H1 (cell line): ENCODE data around the gene TIAM2. TPM values are rescaled to one million over a fixed set of nuclear protein-coding genes. Genes with fewer than 3 reads are reported as not detected.
A peak's percentile ranks its signal among the peaks of the same experiment; 100 is the strongest.

Experiments
- CTCF ChIA-PET: fragments of 300-600 bp; sonication (Branson Sonifier 250); formaldehyde crosslinking; loops from one replicate; lab custom pipeline; 2021; ENCODE audit not compliant: partially characterized antibody; lab: Charles Lee
- POLR2A ChIA-PET: fragments of 300-600 bp; sonication (Branson Sonifier 250); formaldehyde crosslinking; loops from one replicate; lab custom pipeline; 2021; ENCODE audit warnings: inconsistent platforms; ENCODE audit not compliant: partially characterized antibody; lab: Charles Lee
- DNase-seq, 2 experiments: peaks; one replicate each; pipeline versions ENCODE4 v3.0.0 to v3.0.0-alpha.2; 2010 to 2022; ENCODE audit warnings: low spot score in 2 of 2, low read depth in 1 of 2, mixed read lengths in 1 of 2
- FAIRE-seq: peaks from 2 replicates; lab custom pipeline; 2011; peaks lifted over from hg19 to GRCh38; lab: Jason Lieb, UNC
- H2AFZ ChIP-seq: 2 replicates; pipeline ENCODE4 v1.8.1; 2012; ENCODE audit warnings: low read length, inconsistent platforms
- H2AK5ac ChIP-seq: 2 replicates; pipeline ENCODE4 v1.6.1; 2013; ENCODE audit warnings: low read depth, low read length
- H2BK120ac ChIP-seq: replicated peaks from 2 replicates; pipeline ENCODE3; 2013; ENCODE audit warnings: low read depth, low read length, inconsistent platforms
- H2BK12ac ChIP-seq: 2 replicates; pipeline ENCODE4 v1.6.1; 2013; ENCODE audit warnings: low read depth, low read length
- H2BK15ac ChIP-seq: 2 replicates; pipeline ENCODE4 v1.6.1; 2013; ENCODE audit warnings: low read length
- H2BK20ac ChIP-seq: 2 replicates; pipeline ENCODE4 v1.6.1; 2013; ENCODE audit warnings: low read length
- H2BK5ac ChIP-seq: 2 replicates; pipeline ENCODE4 v1.6.1; 2013; ENCODE audit warnings: low read depth, low read length
- H3K14ac ChIP-seq: 2 replicates; pipeline ENCODE4 v1.6.1; 2013; ENCODE audit warnings: inconsistent platforms; ENCODE audit not compliant: insufficient read length
- H3K18ac ChIP-seq: 2 replicates; pipeline ENCODE4 v1.6.1; 2013; ENCODE audit warnings: low read length; ENCODE audit errors: extremely low read depth
- H3K23ac ChIP-seq: 2 replicates; pipeline ENCODE4 v1.6.1; 2013; ENCODE audit warnings: inconsistent platforms; ENCODE audit not compliant: insufficient read length
- H3K23me2 ChIP-seq: 2 replicates; pipeline ENCODE4 v1.6.1; 2013; ENCODE audit warnings: low read depth, low read length
- H3K27ac ChIP-seq: 2 replicates; pipeline ENCODE4 v1.6.1; 2011; ENCODE audit warnings: low read depth, low read length, inconsistent platforms
- H3K27me3 ChIP-seq, 4 experiments: replicated peaks in 1 of 4; 1 replicate in 1 of 4; 2 replicates in 3 of 4; pipeline versions ENCODE4 v1.6.1 to v1.8.1; 2011 to 2013; ENCODE audit warnings: low read length in 3 of 4, mild to moderate bottlenecking in 3 of 4, inconsistent platforms in 2 of 4, mixed read lengths in 2 of 4, moderate library complexity in 1 of 4; ENCODE audit not compliant: control insufficient read depth in 3 of 4, insufficient read depth in 3 of 4; ENCODE audit errors: extremely low read depth in 1 of 4
- H3K36me3 ChIP-seq, 4 experiments: 2 replicates each; pipeline versions ENCODE4 v1.6.1 to v1.8.1; 2011 to 2013; ENCODE audit warnings: mild to moderate bottlenecking in 4 of 4, low read length in 3 of 4, moderate library complexity in 2 of 4, control low read depth in 1 of 4, inconsistent platforms in 1 of 4; ENCODE audit not compliant: insufficient read depth in 4 of 4, control insufficient read depth in 2 of 4
- H3K4ac ChIP-seq: replicated peaks from 2 replicates; pipeline ENCODE3; 2013; ENCODE audit warnings: low read length, low read depth, mixed read lengths, inconsistent platforms; ENCODE audit not compliant: insufficient read length
- H3K4me1 ChIP-seq, 4 experiments: replicated peaks in 1 of 4; 1 replicate in 1 of 4; 2 replicates in 3 of 4; pipeline versions ENCODE4 v1.6.1 to v1.8.1; 2011 to 2013; ENCODE audit warnings: low read length in 3 of 4, inconsistent platforms in 2 of 4, mixed read lengths in 1 of 4; ENCODE audit not compliant: insufficient read depth in 4 of 4, control insufficient read depth in 3 of 4
- H3K4me2 ChIP-seq, 2 experiments: 2 replicates each; pipeline versions ENCODE4 v1.6.1 to v1.8.1; 2011 to 2013; ENCODE audit warnings: low read depth in 2 of 2, low read length in 2 of 2, control low read depth in 1 of 2, inconsistent platforms in 1 of 2, mild to moderate bottlenecking in 1 of 2; ENCODE audit not compliant: insufficient read depth in 1 of 2
- H3K4me3 ChIP-seq, 4 experiments: fragments of 200-600, 300-600 bp in 1 of 4; sonication (generic), shearing (Covaris generic), sonication (Bioruptor Twin) in 1 of 4; 2 replicates each; pipeline versions ENCODE4 v1.5.1 to v1.8.1; 2011 to 2016; ENCODE audit warnings: low read length in 4 of 4, low read depth in 3 of 4, control low read depth in 2 of 4, inconsistent platforms in 2 of 4, mild to moderate bottlenecking in 2 of 4, mixed read lengths in 1 of 4, moderate library complexity in 1 of 4; ENCODE audit not compliant: insufficient read depth in 2 of 4; ENCODE audit errors: extremely low read depth in 1 of 4
- H3K56ac ChIP-seq: replicated peaks from 2 replicates; pipeline ENCODE3; 2013; ENCODE audit warnings: low read depth, mild to moderate bottlenecking, mixed read lengths, low read length, inconsistent platforms; ENCODE audit not compliant: insufficient read length
- H3K79me1 ChIP-seq: 2 replicates; pipeline ENCODE4 v1.6.1; 2013; ENCODE audit warnings: low read depth, low read length, control low read depth
- H3K79me2 ChIP-seq, 2 experiments: 2 replicates each; pipeline versions ENCODE4 v1.6.1 to v1.8.1; 2012 to 2013; ENCODE audit warnings: low read length in 2 of 2, mild to moderate bottlenecking in 2 of 2, inconsistent platforms in 1 of 2; ENCODE audit not compliant: insufficient read depth in 2 of 2, control insufficient read depth in 1 of 2
- H3K9ac ChIP-seq, 4 experiments: replicated peaks in 1 of 4; 1 replicate in 1 of 4; 2 replicates in 3 of 4; pipeline versions ENCODE4 v1.6.1 to v1.8.1; 2011 to 2013; ENCODE audit warnings: low read depth in 3 of 4, low read length in 3 of 4, control low read depth in 2 of 4, mild to moderate bottlenecking in 2 of 4, moderate library complexity in 2 of 4, inconsistent platforms in 1 of 4; ENCODE audit errors: extremely low read depth in 1 of 4
- H3K9me3 ChIP-seq, 2 experiments: 2 replicates each; pipeline versions ENCODE4 v1.6.1 to v1.8.1; 2012 to 2013; ENCODE audit warnings: mild to moderate bottlenecking in 2 of 2, moderate library complexity in 2 of 2, control low read depth in 1 of 2, inconsistent platforms in 1 of 2, low read depth in 1 of 2, low read length in 1 of 2, mixed read lengths in 1 of 2; ENCODE audit not compliant: insufficient read depth in 2 of 2
- H4K20me1 ChIP-seq, 2 experiments: replicated peaks in 1 of 2; 2 replicates each; pipeline versions ENCODE3 to v1.8.1; 2011 to 2013; ENCODE audit warnings: inconsistent platforms in 2 of 2, low read length in 2 of 2, mild to moderate bottlenecking in 1 of 2; ENCODE audit not compliant: insufficient read depth in 2 of 2, control insufficient read depth in 1 of 2
- H4K5ac ChIP-seq: 2 replicates; pipeline ENCODE4 v1.6.1; 2013; ENCODE audit warnings: low read length, low read depth, mixed read lengths, inconsistent platforms; ENCODE audit not compliant: insufficient read length
- H4K8ac ChIP-seq: 2 replicates; pipeline ENCODE4 v1.8.0; 2013; ENCODE audit warnings: mild to moderate bottlenecking, moderate library complexity, low read length, inconsistent platforms; ENCODE audit not compliant: insufficient read depth; ENCODE audit errors: extremely low read depth
- H4K91ac ChIP-seq: replicated peaks from 2 replicates; pipeline ENCODE3; 2013; ENCODE audit warnings: low read length, mixed read lengths, inconsistent platforms; ENCODE audit not compliant: insufficient read length
- ASH2L ChIP-seq: fragments of 200-600, 300-600 bp; sonication (generic); IDR thresholded peaks from one replicate; pipeline ENCODE4 v1.7.1; 2017; ENCODE audit warnings: low read length
- ATF3 ChIP-seq: IDR thresholded peaks from 2 replicates; pipeline ENCODE4 v1.6.1; 2011; ENCODE audit warnings: low read depth, mild to moderate bottlenecking, low read length; ENCODE audit not compliant: insufficient read depth
- CBX8 ChIP-seq: fragments of 300-800, 300-1000 bp; sonication (generic); IDR thresholded peaks from 2 replicates; pipeline ENCODE4 v1.7.1; 2016; ENCODE audit warnings: low read depth, low read length, borderline replicate concordance
- NANOG ChIP-seq: IDR thresholded peaks from 2 replicates; pipeline ENCODE4 v1.6.1; 2011; ENCODE audit warnings: low read length, low read depth, mild to moderate bottlenecking, inconsistent platforms; ENCODE audit not compliant: insufficient read depth, poor library complexity, severe bottlenecking
- POLR2A ChIP-seq, 2 experiments: IDR thresholded peaks; 1 replicate in 1 of 2; 2 replicates in 1 of 2; pipeline ENCODE4 v1.6.1; 2011; ENCODE audit warnings: low read depth in 2 of 2, low read length in 2 of 2, mild to moderate bottlenecking in 2 of 2; ENCODE audit errors: control extremely low read depth in 1 of 2
- RBBP5 ChIP-seq: IDR thresholded peaks from 2 replicates; pipeline ENCODE4 v1.7.1; 2012; ENCODE audit warnings: low read depth, mild to moderate bottlenecking, inconsistent platforms, low read length, moderate library complexity, borderline replicate concordance
- TAF1 ChIP-seq: IDR thresholded peaks from 2 replicates; pipeline ENCODE4 v1.6.1; 2011; ENCODE audit warnings: mild to moderate bottlenecking, low read depth, low read length
- WGBS, 2 experiments: shearing (Covaris generic) in 1 of 2; methylation state at CpG; one replicate each; pipeline versions ENCODE4 v1.1.6 to v1.1.7; 2013 to 2015; ENCODE audit warnings: low lambda C conversion rate in 2 of 2, mixed read lengths in 2 of 2, inconsistent platforms in 1 of 2, low coverage in 1 of 2, missing lambda C conversion rate in 1 of 2; ENCODE audit not compliant: insufficient replicate concordance in 2 of 2, insufficient coverage in 1 of 2, insufficient read length in 1 of 2; ENCODE audit errors: extremely low coverage in 1 of 2, missing lambda C conversion rate in 1 of 2; 5-methylcytosine and 5-hydroxymethylcytosine counted together
- polyA plus RNA-seq, 7 experiments: library from polyadenylated mRNA; depleted of rRNA in 3 of 7; stranded (reverse) in 5 of 7; unstranded in 2 of 7; fragments of >200 nt in 5 of 7; fragments of 200-250 nt in 2 of 7; gene quantifications; 1 replicate in 5 of 7; 2 replicates in 1 of 7; 4 replicates in 1 of 7; pipeline versions ENCODE4 v1.2.1 to v1.2.3, GENCODE V29; 2011 to 2013; ENCODE audit warnings: missing spikeins in 2 of 7, mixed read lengths in 2 of 7
- total RNA-seq: library from RNA; stranded (reverse); fragmentation: NEBNext Ultra II Directional; extraction: Animal tissue kit (Norgen Biotek cat#: 25700); gene quantifications from 2 replicates; pipeline ENCODE4 v1.2.1, GENCODE V29; 2021

Gene TIAM2
- total and polyA plus RNA-seq, 2 of the 8 experiments (the other 6 are each of a cell fraction or from before 2014, with no cell fraction given): 7.4 to 23.9 TPM

- no peak overlapping the region for H3K14ac ChIP-seq
- peak overlapping the region; percentile 18 to 52 for H3K4me2 ChIP-seq
- H3K79me1 ChIP-seq: no peaks in the 10 kb centered on the region; the same call in 1 of the 2 replicates
- no peak overlapping the region for H3K4ac ChIP-seq
- no peaks in the 10 kb centered on the region for H3K27me3 ChIP-seq
- H4K20me1 ChIP-seq: no peaks in the 10 kb centered on the region
- H4K8ac ChIP-seq: no peak overlapping the region
- no peak overlapping the region for H2BK15ac ChIP-seq
- H3K27ac ChIP-seq: no peak overlapping the region; the same call in 1 of the 2 replicates
- TF ChIP-seq ASH2L: peak; percentile 16
- peak; percentile 47; the same call in 1 of the 2 replicates for TF ChIP-seq RBBP5
- peak; percentile 38; the same call in 1 of the 2 replicates for TF ChIP-seq TAF1
- no peak for TF ChIP-seq NANOG
- TF ChIP-seq POLR2A (IDR thresholded peaks at IDR 0.05; ENCODE audit: control extremely low read depth in 1 of 2, low read depth in 2 of 2, low read length in 2 of 2): 0 out of 3 replicates have a peak, but pooled peaks of 1 of the 2 experiments have one; percentile 35
- no peak for TF ChIP-seq CBX8
- TF ChIP-seq ATF3: no peak
- H3K23ac ChIP-seq: no peak overlapping the region
- no peaks in the 10 kb centered on the region for H3K9me3 ChIP-seq
- H2BK12ac ChIP-seq: peak overlapping the region; percentile 81
- H2BK20ac ChIP-seq: peak overlapping the region; percentile 6
- no peaks in the 10 kb centered on the region for H3K79me2 ChIP-seq
- 20% methylated on average over 11 of the region's 11 CpGs; no CpG with 5 or more reads in 1 of the 2 experiments for WGBS, 2 experiments
- ChIA-PET POLR2A (interaction anchor here (0.7 to 2.4 kb wide), 9 partner anchors 8 to 218 kb away, joined by 3 to 6 read pairs (median 3); no protein-coding TSS in a partner anchor), CTCF (interaction anchor here (0.7 to 1.6 kb wide), 5 partner anchors 11 to 98 kb away, joined by 3 to 5 read pairs (median 3); no protein-coding TSS in a partner anchor)
- peak overlapping the region; percentile 19 for H4K5ac ChIP-seq
- H3K18ac ChIP-seq: peak overlapping the region; percentile 64; the same call in 1 of the 2 replicates
- no peak overlapping the region for H2AFZ ChIP-seq
- no peaks in the 10 kb centered on the region; the same call in 1 of the 2 replicates for H3K23me2 ChIP-seq
- peaks cover 6 to 25% (median 19%) of the 10 kb centered on the region in 4 experiments; a peak in 6 of 7 replicates for H3K4me1 ChIP-seq
- peak; percentile 75 for FAIRE-seq
- H3K9ac ChIP-seq: no peak overlapping the region
- peak overlapping the region in 1 of 4 experiments; percentile 27; a peak in 2 of 8 replicates for H3K4me3 ChIP-seq
- no peaks in the 10 kb centered on the region for H3K36me3 ChIP-seq
- peak overlapping the region; percentile 87 for H2BK5ac ChIP-seq
- no peak overlapping the region for H2AK5ac ChIP-seq
- peak overlapping the region; percentile 80 for H2BK120ac ChIP-seq
- DNase-seq: peak in 1 of 2 experiments; percentile 67
- no peak overlapping the region for H3K56ac ChIP-seq
- peak overlapping the region; percentile 59 for H4K91ac ChIP-seq
These were observed 126.6 kb downstream of the TIAM2 start for GRCh38 chr6:155121699-155122098.
